ENCODE results near the gene HELZ2.

DNA sequence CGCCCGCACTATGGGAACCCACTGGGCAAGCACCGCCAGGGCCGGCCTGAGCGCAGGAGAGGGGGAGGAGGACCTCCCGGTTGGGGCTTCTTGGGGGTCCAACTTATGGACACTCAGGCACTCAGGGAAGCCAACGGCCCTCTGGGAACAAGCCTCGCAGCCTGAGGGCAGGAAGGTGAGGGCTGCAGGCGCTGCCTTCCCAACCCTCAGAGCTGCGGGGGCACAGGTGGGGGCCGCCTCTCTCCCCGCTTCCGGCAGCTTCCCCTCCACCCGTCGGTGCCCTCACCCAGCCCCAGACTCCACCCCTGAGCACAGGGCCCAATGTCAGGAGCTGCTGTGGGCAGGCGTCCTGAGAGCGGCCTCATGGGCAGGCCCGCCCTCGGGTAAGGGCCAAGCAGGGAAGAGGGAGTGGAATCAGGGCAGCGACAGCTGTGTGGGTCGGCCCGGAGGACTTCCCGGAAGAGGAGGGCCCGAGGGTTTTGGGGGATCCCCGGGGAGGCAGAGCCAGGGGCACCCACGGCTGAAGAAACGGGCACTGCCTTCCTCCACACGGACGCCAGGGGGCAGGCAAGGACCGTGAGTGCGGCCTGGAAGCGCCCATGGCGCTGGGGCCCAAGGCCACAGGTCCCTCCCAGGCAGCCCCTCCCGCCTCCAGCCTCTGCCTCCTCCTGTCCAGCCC, 36.4 kb downstream of the HELZ2 start:
- TF ChIP-seq CTCF (conservative IDR thresholded peaks at IDR 0.05; ENCODE audit: low read length), result peak; percentile 86
- TF ChIP-seq EZH2phosphoT487 (IDR thresholded peaks at IDR 0.05; ENCODE audit: borderline replicate concordance, low read depth, low read length), result no peak
